Omental fat pad (tissue), 4 donors: ENCODE data around the gene CXXC4. TPM values are rescaled to one million over a fixed set of nuclear protein-coding genes. Genes with fewer than 3 reads are reported as not detected.

Source experiments
- ATAC-seq: fragments of 150-250 bp; one replicate; pipeline ENCODE4 v1.9.1; 2016; ENCODE audit warnings: mild to moderate bottlenecking, moderate library complexity; ENCODE audit not compliant: low FRiP score
- DNase-seq: peaks from one replicate; pipeline ENCODE4 v3.0.0-alpha.2; 2019; ENCODE audit warnings: low spot score
- total RNA-seq, 4 donors: library from RNA; depleted of rRNA; stranded (reverse); fragments of >200 nt; gene quantifications; one replicate each; pipeline ENCODE4 v1.1.0, GENCODE V29; 2016
- TF ChIP-seq, protein P1 (sequence below), 3 donors: fragments of 450-650 bp; IDR thresholded peaks; one replicate each; pipeline ENCODE4 v1.5.1; 2016 to 2017; ENCODE audit warnings: antibody characterized with exemption in 3 of 3, mild to moderate bottlenecking in 3 of 3, moderate library complexity in 2 of 3

CXXC4 gene
- total RNA-seq, 4 donors from 2014 or later, result 0.12 to 4.7 (median 0.41) TPM

DNA sequence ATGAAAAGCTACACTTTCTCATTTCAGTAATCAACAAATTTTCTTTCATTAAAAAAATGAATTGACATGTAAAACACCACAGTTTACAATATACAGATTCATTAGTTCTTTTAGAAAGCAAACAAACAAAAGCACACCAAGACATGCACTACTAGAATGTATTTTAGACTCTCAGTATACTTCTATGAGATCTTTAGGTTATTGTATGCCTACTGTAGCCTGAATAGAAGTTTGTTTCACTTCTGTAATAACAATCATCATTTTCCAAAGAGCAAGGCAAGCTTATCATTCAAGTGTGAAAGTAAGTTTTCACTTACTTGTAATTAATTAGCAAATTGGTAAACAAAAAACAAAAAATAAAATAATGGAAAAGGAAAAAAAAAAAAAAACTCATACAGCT, 24.9 kb downstream of the CXXC4 start:
- DNase-seq (no peak), ATAC-seq (no peak)
- TF ChIP-seq, protein P1, sequence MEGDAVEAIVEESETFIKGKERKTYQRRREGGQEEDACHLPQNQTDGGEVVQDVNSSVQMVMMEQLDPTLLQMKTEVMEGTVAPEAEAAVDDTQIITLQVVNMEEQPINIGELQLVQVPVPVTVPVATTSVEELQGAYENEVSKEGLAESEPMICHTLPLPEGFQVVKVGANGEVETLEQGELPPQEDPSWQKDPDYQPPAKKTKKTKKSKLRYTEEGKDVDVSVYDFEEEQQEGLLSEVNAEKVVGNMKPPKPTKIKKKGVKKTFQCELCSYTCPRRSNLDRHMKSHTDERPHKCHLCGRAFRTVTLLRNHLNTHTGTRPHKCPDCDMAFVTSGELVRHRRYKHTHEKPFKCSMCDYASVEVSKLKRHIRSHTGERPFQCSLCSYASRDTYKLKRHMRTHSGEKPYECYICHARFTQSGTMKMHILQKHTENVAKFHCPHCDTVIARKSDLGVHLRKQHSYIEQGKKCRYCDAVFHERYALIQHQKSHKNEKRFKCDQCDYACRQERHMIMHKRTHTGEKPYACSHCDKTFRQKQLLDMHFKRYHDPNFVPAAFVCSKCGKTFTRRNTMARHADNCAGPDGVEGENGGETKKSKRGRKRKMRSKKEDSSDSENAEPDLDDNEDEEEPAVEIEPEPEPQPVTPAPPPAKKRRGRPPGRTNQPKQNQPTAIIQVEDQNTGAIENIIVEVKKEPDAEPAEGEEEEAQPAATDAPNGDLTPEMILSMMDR (IDR thresholded peaks at IDR 0.05), result no peak

DNA sequence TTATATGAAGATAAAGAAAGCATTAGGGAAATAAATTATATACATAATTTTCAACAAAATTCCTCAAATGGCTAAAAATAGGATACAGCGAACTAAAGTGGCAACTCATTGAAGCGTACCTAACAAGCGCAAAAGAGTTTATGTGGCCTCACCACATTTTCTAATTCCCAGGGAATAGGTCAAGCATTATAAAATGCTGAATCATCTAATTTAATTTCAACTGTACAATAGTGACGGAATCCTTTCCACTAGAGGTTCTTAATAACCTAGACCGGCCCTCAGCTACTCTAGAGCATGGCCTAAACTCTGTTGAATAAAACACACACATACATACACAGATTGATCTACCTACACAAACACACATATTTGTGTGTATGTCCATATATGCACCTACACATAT, 29.1 kb downstream of the CXXC4 start:
- no peak for ATAC-seq
- TF ChIP-seq, protein P1 (IDR thresholded peaks at IDR 0.05), result no peak

DNA sequence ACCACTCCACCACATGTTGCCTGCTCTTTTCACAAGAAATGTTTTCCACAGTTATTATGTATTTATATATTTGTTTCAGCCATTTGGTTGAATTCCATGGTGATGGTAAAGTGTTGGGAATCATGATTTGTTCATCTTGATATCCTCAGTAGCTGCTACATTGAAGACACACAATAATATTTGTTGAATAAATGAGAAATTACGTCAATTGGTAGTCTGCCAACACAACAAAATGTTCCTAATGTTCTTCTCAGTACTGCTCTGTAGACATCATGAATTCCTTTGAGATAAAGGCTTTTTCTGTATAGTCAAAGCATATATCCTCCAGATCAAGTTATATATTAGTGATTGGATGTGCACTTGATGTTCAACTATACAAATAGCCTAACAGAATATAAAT, 29.5 kb downstream of the CXXC4 start:
- TF ChIP-seq, protein P1 (IDR thresholded peaks at IDR 0.05), result no peak
- ATAC-seq (no peak), DNase-seq (no peak)

More for the DNA sequence above, 29.1 kb downstream of the CXXC4 start:
- DNase-seq, result no peak

DNA sequence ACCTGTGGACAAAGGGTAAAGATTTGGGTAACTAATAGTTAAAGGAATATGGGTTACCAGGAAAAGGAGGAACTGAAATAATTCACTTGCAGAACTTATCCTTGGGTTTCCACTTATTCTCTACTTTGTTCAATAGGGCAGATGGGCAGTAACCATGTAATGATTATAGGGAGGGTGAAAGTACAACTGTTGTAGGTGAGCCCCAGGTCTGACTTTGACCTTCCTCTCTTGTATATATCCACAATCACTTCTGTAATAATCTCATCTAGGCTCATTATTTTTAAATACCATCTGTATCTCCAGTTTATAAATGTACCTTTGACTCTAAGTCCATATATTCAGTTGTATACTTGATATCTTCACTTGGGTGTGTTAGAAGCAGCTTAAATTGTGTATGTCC, 32.1 kb downstream of the CXXC4 start:
- ATAC-seq (no peak), DNase-seq (no peak)
- TF ChIP-seq, protein P1 (IDR thresholded peaks at IDR 0.05), result no peak

DNA sequence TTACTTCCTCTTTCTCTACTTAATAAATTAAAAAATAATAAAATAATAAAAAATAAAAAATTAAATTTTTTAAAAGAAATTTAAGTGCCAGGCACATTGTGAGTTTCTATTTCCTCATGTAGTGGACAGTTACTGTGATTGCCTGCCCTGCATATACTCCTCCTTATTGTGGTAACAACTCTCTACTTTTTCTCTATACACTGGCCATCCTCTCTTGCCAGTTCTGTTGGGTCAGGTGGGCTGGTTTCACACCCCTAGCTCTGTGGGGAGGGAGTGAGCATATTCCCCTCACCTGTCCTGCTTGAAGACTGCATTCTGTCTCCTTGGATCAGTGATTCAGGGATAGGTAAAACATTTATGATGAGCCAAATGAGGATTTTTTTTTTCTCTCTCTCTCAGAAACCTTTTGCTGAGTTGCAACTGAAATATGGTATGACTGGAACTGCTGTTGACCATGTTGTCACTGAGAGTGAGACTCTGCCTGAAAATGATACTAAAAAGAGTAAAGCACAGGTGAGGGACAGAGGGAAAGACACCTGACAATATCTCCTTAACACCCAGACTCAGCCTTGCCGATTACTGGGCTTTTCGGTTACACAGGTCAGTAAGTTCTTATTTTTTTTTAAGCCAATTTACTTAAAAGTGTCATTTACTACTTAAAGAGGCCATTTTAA, 37.2 kb downstream of the CXXC4 start:
- TF ChIP-seq, protein P1 (IDR thresholded peaks at IDR 0.05), result no peak
- no peak for ATAC-seq
- DNase-seq, result no peak

DNA sequence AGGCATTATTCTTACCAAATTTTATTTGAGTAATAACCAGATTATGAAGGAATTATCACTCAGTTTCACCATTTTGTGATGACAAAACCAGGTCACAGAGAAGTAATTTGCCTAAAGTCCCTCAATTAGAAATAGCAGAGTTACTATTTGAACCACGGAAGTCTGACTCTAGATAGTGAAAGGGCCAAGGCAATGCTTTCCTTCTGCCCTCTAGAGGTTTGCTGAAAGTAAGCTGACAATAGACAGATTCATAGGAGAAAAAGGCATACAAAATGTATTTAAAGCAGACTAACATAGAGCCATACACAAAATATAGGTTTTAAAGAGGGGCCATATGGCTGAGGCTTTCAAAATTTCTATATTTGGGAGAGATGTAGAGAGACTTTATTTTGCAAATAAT, 43.1 kb downstream of the CXXC4 start:
- DNase-seq (no peak), ATAC-seq (no peak)
- TF ChIP-seq, protein P1 (IDR thresholded peaks at IDR 0.05), result no peak

DNA sequence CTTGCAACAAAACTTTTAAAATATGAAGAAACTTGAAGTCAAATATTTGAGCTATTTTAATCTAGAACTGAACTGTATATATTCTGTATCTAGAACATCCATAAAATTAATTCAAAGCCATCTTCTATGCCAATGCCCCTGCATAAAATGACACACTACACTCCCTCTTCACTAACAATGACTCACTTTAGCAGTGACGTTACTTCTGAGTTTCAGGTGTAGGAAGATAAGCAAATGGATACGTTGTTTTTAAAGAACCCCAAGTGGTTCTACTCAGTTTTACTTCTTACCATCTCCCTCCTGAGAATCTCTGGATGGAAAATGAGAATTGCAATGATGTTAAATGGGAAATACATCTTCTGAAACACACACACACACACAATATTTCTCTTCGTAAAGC, 45.2 kb downstream of the CXXC4 start:
- no peak for DNase-seq

More for the DNA sequence above, 45.2 kb downstream of the CXXC4 start:
- TF ChIP-seq, protein P1 (IDR thresholded peaks at IDR 0.05), result no peak
- ATAC-seq, result no peak
